OCI-LY1 (cell line): ENCODE measurements around the gene ZNF547.

Experiments used
- H2AFZ ChIP-seq: fragments of 200-600 bp; sonication (generic), shearing (Covaris generic); 2 replicates; pipeline ENCODE4 v1.6.0; 2014; ENCODE audit warnings: antibody characterized with exemption, mild to moderate bottlenecking, low read length
- H3F3A ChIP-seq: fragments of 200-600 bp; sonication (generic), shearing (Covaris generic); 2 replicates; pipeline ENCODE4 v1.6.0; 2014; ENCODE audit warnings: mild to moderate bottlenecking, antibody characterized with exemption, low read length, moderate library complexity; ENCODE audit not compliant: insufficient read depth
- H3K27ac ChIP-seq: fragments of 200-600 bp; sonication (generic); 2 replicates; pipeline ENCODE4 v1.5.1; 2014; ENCODE audit warnings: low read length, mixed run types, mild to moderate bottlenecking, low read depth; ENCODE audit not compliant: poor library complexity, severe bottlenecking
- H3K27me3 ChIP-seq: fragments of 200-600 bp; sonication (generic); 2 replicates; pipeline ENCODE4 v1.6.0; 2014; ENCODE audit warnings: antibody characterized with exemption, mild to moderate bottlenecking, low read length, moderate library complexity; ENCODE audit not compliant: insufficient read depth
- H3K36me3 ChIP-seq: fragments of 200-600 bp; sonication (generic); 2 replicates; pipeline ENCODE4 v1.6.1; 2014; ENCODE audit warnings: mild to moderate bottlenecking, antibody characterized with exemption, low read length, moderate library complexity, mixed read lengths; ENCODE audit not compliant: insufficient read depth
- H3K4me1 ChIP-seq: fragments of 200-600 bp; sonication (generic); 2 replicates; pipeline ENCODE4 v1.5.1; 2014; ENCODE audit warnings: mild to moderate bottlenecking, low read length, moderate library complexity; ENCODE audit not compliant: insufficient read depth, severe bottlenecking
- H3K4me2 ChIP-seq: fragments of 200-600 bp; sonication (generic), shearing (Covaris generic); 2 replicates; pipeline ENCODE4 v1.6.1; 2014; ENCODE audit warnings: low read length
- H3K4me3 ChIP-seq: fragments of 200-600 bp; sonication (generic); 2 replicates; pipeline ENCODE4 v1.5.1; 2014; ENCODE audit warnings: low read length, low read depth, mild to moderate bottlenecking, mixed read lengths; ENCODE audit not compliant: poor library complexity, severe bottlenecking
- H3K79me2 ChIP-seq: fragments of 200-600 bp; shearing (Covaris generic); 2 replicates; pipeline ENCODE4 v1.6.1; 2016; ENCODE audit warnings: mixed run types, low read length, mixed read lengths; ENCODE audit not compliant: insufficient read depth
- H3K9ac ChIP-seq: fragments of 200-600 bp; sonication (generic), shearing (Covaris generic); 2 replicates; pipeline ENCODE4 v1.6.1; 2014; ENCODE audit warnings: mild to moderate bottlenecking, low read length, mixed read lengths
- H3K9me2 ChIP-seq: fragments of 200-600 bp; sonication (generic), shearing (Covaris generic); 2 replicates; pipeline ENCODE4 v1.6.1; 2014; ENCODE audit warnings: low read depth, mild to moderate bottlenecking, low read length, mixed read lengths
- H3K9me3 ChIP-seq: fragments of 200-600 bp; shearing (Covaris generic); 2 replicates; pipeline ENCODE4 v1.6.1; 2014; ENCODE audit warnings: low read length, mixed read lengths
- H4K20me1 ChIP-seq: fragments of 200-600 bp; sonication (generic), shearing (Covaris generic); 2 replicates; pipeline ENCODE4 v1.6.0; 2016; ENCODE audit warnings: mild to moderate bottlenecking, low read length; ENCODE audit not compliant: insufficient read depth
- CTCF ChIP-seq: fragments of 200-600 bp; sonication (generic), shearing (Covaris generic); IDR thresholded peaks from 2 replicates; pipeline ENCODE4 v1.5.1; 2017; ENCODE audit warnings: mild to moderate bottlenecking, antibody characterized with exemption, low read length, moderate library complexity, mixed read lengths
- EZH2 ChIP-seq: fragments of 200-600 bp; sonication (generic), shearing (Covaris generic); IDR thresholded peaks from 2 replicates; pipeline ENCODE4 v1.8.0; 2017; ENCODE audit warnings: borderline replicate concordance, mixed run types, mild to moderate bottlenecking, antibody characterized with exemption, low read length, moderate library complexity, mixed read lengths

ZNF547 gene

GRCh38 chr19:57348136-57348535 is 15.2 kb upstream of the ZNF547 start:
- Histone ChIP-seq H4K20me1 (no peaks in the 10 kb centered on the region), H3K4me3 (no peak overlapping the region), H3K4me2 (no peak overlapping the region), H3K9ac (no peak overlapping the region), H3K27me3 (no peaks in the 10 kb centered on the region), H3K36me3 (no peaks in the 10 kb centered on the region), H3K4me1 (peaks cover 16% of the 10 kb centered on the region), H3K27ac (no peak overlapping the region), H3K9me3 (no peaks in the 10 kb centered on the region), H3K79me2 (no peaks in the 10 kb centered on the region), H3K9me2 (no peaks in the 10 kb centered on the region), H3F3A (no peaks in the 10 kb centered on the region), H2AFZ (no peak overlapping the region)
- TF ChIP-seq EZH2 = no peak
- TF ChIP-seq CTCF = no peak

GRCh38 chr19:57350877-57351805 is 12.2 kb upstream of the ZNF547 start, which contains the start of gene ZNF304:
TSS of gene ZNF304 (plus strand) at chr19:57351271. CDS start at chr19:57351665, 394 bp downstream.
- no peaks in the 10 kb centered on the region for H3K9me3 ChIP-seq
- peak within 1 kb of the TSS; percentile 81 for H3K4me3 ChIP-seq
- no peaks in the 10 kb centered on the region for H3K79me2 ChIP-seq
- no peak within 1 kb of the TSS for H3K27ac ChIP-seq
- no peaks in the 10 kb centered on the region for H3K27me3 ChIP-seq
- TF ChIP-seq CTCF = no peak
- H3F3A ChIP-seq = no peaks in the 10 kb centered on the region
- peaks cover 16% of the 10 kb centered on the region for H3K4me1 ChIP-seq
- H3K36me3 ChIP-seq = peaks cover 22% of the 10 kb centered on the region
- H3K4me2 ChIP-seq = peak within 1 kb of the TSS; percentile 77
- no peaks in the 10 kb centered on the region for H4K20me1 ChIP-seq
- no peaks in the 10 kb centered on the region for H3K9me2 ChIP-seq
- H3K9ac ChIP-seq = peak within 1 kb of the TSS; percentile 71
- peak within 1 kb of the TSS; percentile 71; the same call in 1 of the 2 replicates for H2AFZ ChIP-seq

- no peaks in the 10 kb centered on the region for H3K9me2 ChIP-seq
- H3K27ac ChIP-seq = no peak overlapping the region
- H3K79me2 ChIP-seq = no peaks in the 10 kb centered on the region
- H3K4me1 ChIP-seq = peaks cover 16% of the 10 kb centered on the region
- no peaks in the 10 kb centered on the region for H4K20me1 ChIP-seq
- no peak overlapping the region for H2AFZ ChIP-seq
- no peaks in the 10 kb centered on the region for H3K9me3 ChIP-seq
- H3K9ac ChIP-seq = peak overlapping the region; percentile 71; the same call in 1 of the 2 replicates
- TF ChIP-seq EZH2 = no peak
- no peak for TF ChIP-seq CTCF
- H3K27me3 ChIP-seq = no peaks in the 10 kb centered on the region
- peak overlapping the region; percentile 81 for H3K4me3 ChIP-seq
- peak overlapping the region; percentile 72 for H3K4me2 ChIP-seq
- peaks cover 29% of the 10 kb centered on the region for H3K36me3 ChIP-seq
- H3F3A ChIP-seq = no peaks in the 10 kb centered on the region
Measured at GRCh38 chr19:57351867-57352266, 11.5 kb upstream of the ZNF547 start.
